GM19324 (cell line): ENCODE data around the gene RDH14.

Experiments used
- ATAC-seq: cut with Tn5 transposase; IDR thresholded peaks from one replicate; pipeline ENCODE4 v1.9.1; 2021; ENCODE audit warnings: mild to moderate bottlenecking, moderate library complexity; ENCODE audit not compliant: unreplicated experiment, low FRiP score

Gene RDH14

GRCh38 chr2:18578033-18578432 lies 17.6 kb upstream of the RDH14 start:
- ATAC-seq = no peak

GRCh38 chr2:18566145-18566769 lies 5.8 kb upstream of the RDH14 start:
- ATAC-seq = no peak

- no peak for ATAC-seq
Observed at GRCh38 chr2:18560797-18561085, 288 bp upstream of the RDH14 start.

GRCh38 chr2:18559531-18560030 lies 872 bp downstream of the RDH14 start:
- ATAC-seq = no peak

GRCh38 chr2:18558458-18558857 lies 2.0 kb downstream of the RDH14 start:
- ATAC-seq = no peak

- no peak for ATAC-seq
Observed at GRCh38 chr2:18557121-18557520, 3.3 kb downstream of the RDH14 start.

GRCh38 chr2:18552351-18553077 lies 7.9 kb downstream of the RDH14 start:
- no peak for ATAC-seq

GRCh38 chr2:18551623-18552022 lies 8.8 kb downstream of the RDH14 start:
- ATAC-seq = no peak

GRCh38 chr2:18551169-18551568 lies 9.3 kb downstream of the RDH14 start:
- ATAC-seq = no peak

- no peak for ATAC-seq
Observed at GRCh38 chr2:18550433-18550832, 10.0 kb downstream of the RDH14 start.

GRCh38 chr2:18549083-18549482 lies 11.4 kb downstream of the RDH14 start:
- ATAC-seq = no peak

- ATAC-seq = no peak
Observed at GRCh38 chr2:18548621-18549020, 11.8 kb downstream of the RDH14 start.

- no peak for ATAC-seq
Observed at GRCh38 chr2:18546567-18546966, 13.9 kb downstream of the RDH14 start.

- ATAC-seq = no peak
Observed at GRCh38 chr2:18545384-18545783, 15.1 kb downstream of the RDH14 start.

- ATAC-seq = no peak
Observed at GRCh38 chr2:18544171-18544570, 16.3 kb downstream of the RDH14 start.

GRCh38 chr2:18540872-18541271 lies 19.6 kb downstream of the RDH14 start:
- ATAC-seq = no peak

GRCh38 chr2:18536697-18537096 lies 23.8 kb downstream of the RDH14 start:
- no peak for ATAC-seq

- no peak for ATAC-seq
Observed at GRCh38 chr2:18536100-18536499, 24.4 kb downstream of the RDH14 start.

GRCh38 chr2:18531194-18531593 lies 29.3 kb downstream of the RDH14 start:
- ATAC-seq = no peak

GRCh38 chr2:18527822-18528221 lies 32.6 kb downstream of the RDH14 start:
- ATAC-seq = no peak

GRCh38 chr2:18527326-18527725 lies 33.1 kb downstream of the RDH14 start:
- ATAC-seq = no peak

- ATAC-seq = no peak
Observed at GRCh38 chr2:18526429-18526828, 34.0 kb downstream of the RDH14 start.
